ENCODE data around the gene DPP6.

Gene DPP6

GRCh38 chr7:154338701-154339506 is 286.7 kb downstream of the DPP6 start:
- no peak for DNase-seq (ENCODE audit: low spot score)

GRCh38 chr7:154342971-154343633 is 290.9 kb downstream of the DPP6 start:
- no peak for DNase-seq (ENCODE audit: low spot score)

- no peak for DNase-seq (ENCODE audit: low spot score)
Measured at GRCh38 chr7:154343778-154344412, 291.7 kb downstream of the DPP6 start.

GRCh38 chr7:154345093-154345492 is 292.9 kb downstream of the DPP6 start:
- DNase-seq (ENCODE audit: low spot score), result no peak

- no peak for DNase-seq (ENCODE audit: low spot score)
Measured at GRCh38 chr7:154347700-154348266, 295.6 kb downstream of the DPP6 start.

GRCh38 chr7:154350892-154351291 is 298.7 kb downstream of the DPP6 start:
- no peak for DNase-seq (ENCODE audit: low spot score)

- no peak for DNase-seq (ENCODE audit: low spot score)
Measured at GRCh38 chr7:154353355-154353767, 301.2 kb downstream of the DPP6 start.

GRCh38 chr7:154364170-154364569 is 312.0 kb downstream of the DPP6 start:
- DNase-seq (ENCODE audit: low spot score), result no peak

GRCh38 chr7:154371424-154371823 is 319.2 kb downstream of the DPP6 start:
- no peak for DNase-seq (ENCODE audit: low spot score)

GRCh38 chr7:154372011-154372601 is 319.9 kb downstream of the DPP6 start:
- peak; percentile 42 for DNase-seq (ENCODE audit: low spot score)

GRCh38 chr7:154373956-154374355 is 321.8 kb downstream of the DPP6 start:
- DNase-seq (ENCODE audit: low spot score), result no peak

- DNase-seq (ENCODE audit: low spot score), result no peak
Measured at GRCh38 chr7:154375956-154376355, 323.8 kb downstream of the DPP6 start.

- no peak for DNase-seq (ENCODE audit: low spot score)
Measured at GRCh38 chr7:154380771-154381170, 328.6 kb downstream of the DPP6 start.

GRCh38 chr7:154383045-154383444 is 330.8 kb downstream of the DPP6 start:
- DNase-seq (ENCODE audit: low spot score), result peak; percentile 46

- no peak for DNase-seq (ENCODE audit: low spot score)
Measured at GRCh38 chr7:154385214-154385613, 333.0 kb downstream of the DPP6 start.

GRCh38 chr7:154387252-154387651 is 335.1 kb downstream of the DPP6 start:
- no peak for DNase-seq (ENCODE audit: low spot score)

GRCh38 chr7:154388412-154388811 is 336.2 kb downstream of the DPP6 start:
- DNase-seq (ENCODE audit: low spot score), result no peak

- DNase-seq (ENCODE audit: low spot score), result no peak
Measured at GRCh38 chr7:154388999-154389398, 336.8 kb downstream of the DPP6 start.

GRCh38 chr7:154390961-154391360 is 338.8 kb downstream of the DPP6 start:
- no peak for DNase-seq (ENCODE audit: low spot score)

- no peak for DNase-seq (ENCODE audit: low spot score)
Measured at GRCh38 chr7:154394804-154395203, 342.6 kb downstream of the DPP6 start.

GRCh38 chr7:154406312-154406711 is 354.1 kb downstream of the DPP6 start:
- no peak for DNase-seq (ENCODE audit: low spot score)

- DNase-seq (ENCODE audit: low spot score), result peak; percentile 20
Measured at GRCh38 chr7:154409703-154410311, 357.6 kb downstream of the DPP6 start.

Measured in kidney tubule cell (primary cell).